Stimulated activated CD8-positive, alpha-beta memory T cell treated with anti-CD3 and anti-CD28 coated beads, Interleukin-4, amount 100 ng/mL, for 24 hours (primary cell): ENCODE measurements around the gene VEGFA.

Source experiments
- DNase-seq: peaks from one replicate; pipeline ENCODE4 v3.0.0-alpha.2; 2020; ENCODE audit warnings: low read depth

VEGFA gene

GRCh38 chr6:43738877-43739641 is 31.0 kb upstream of the VEGFA start:
- no peak for DNase-seq

DNA sequence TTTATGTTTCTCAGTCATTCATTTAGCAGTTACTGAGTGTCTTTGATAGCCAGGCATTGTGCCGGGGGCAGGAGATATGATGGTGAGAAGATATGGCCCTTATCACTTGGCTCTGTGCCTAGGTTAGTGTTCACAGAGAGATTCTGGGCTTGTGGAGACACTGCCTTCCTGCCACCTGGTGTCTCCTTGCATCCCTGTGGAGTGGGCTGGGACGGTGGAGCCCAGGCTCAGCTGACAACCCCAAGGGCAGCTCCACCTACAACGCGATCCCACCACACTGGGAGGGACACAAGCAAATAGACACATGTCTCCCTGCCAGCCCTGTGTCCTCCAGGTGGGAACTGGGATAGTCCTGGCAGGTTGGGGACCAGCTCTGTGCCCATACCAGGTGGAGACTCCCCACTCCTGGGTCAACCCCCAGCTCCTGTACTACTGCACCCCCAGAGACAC is 30.3 kb upstream of the VEGFA start:
- no peak for DNase-seq

GRCh38 chr6:43740321-43740960 is 29.6 kb upstream of the VEGFA start:
- DNase-seq, result no peak

- no peak for DNase-seq
These were observed 28.8 kb upstream of the VEGFA start for GRCh38 chr6:43740961-43741764.

GRCh38 chr6:43741829-43742228 is 28.2 kb upstream of the VEGFA start:
- no peak for DNase-seq

- DNase-seq, result no peak
These were observed 27.7 kb upstream of the VEGFA start for GRCh38 chr6:43742285-43742684.

DNA sequence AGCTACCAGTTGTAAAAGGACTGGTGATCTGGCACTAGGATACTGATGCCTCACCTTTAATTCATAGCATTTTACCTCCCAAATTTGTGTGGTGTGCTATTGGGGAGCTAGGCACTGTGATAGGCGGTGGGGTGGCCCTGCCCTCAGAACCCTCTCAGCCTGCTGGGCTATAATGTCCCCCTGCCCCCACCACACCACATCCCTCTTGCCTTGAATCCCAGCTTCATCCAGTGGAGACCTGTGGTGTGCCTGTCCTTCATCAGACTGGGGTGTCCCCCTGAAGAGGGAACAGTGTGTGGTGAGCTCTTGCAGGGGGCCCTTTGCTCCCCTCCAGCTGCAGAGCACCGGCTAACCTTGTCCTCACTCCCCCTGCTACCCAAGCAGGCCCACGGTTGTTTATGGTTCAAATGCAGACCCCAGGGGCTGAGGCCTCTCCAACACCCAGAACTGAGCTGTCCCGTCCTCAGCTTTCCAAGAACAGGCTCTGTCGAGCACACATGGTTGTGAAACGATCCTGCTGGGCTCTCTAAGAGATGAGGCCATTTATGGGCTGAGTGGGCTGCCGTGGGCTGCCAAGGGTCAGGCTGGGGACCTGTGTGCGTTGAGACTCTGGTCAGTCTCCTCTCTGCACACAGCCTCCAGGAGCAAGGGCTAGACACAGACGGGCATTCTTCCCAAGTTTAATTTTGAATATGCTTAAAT is 26.9 kb upstream of the VEGFA start:
- no peak for DNase-seq

DNA sequence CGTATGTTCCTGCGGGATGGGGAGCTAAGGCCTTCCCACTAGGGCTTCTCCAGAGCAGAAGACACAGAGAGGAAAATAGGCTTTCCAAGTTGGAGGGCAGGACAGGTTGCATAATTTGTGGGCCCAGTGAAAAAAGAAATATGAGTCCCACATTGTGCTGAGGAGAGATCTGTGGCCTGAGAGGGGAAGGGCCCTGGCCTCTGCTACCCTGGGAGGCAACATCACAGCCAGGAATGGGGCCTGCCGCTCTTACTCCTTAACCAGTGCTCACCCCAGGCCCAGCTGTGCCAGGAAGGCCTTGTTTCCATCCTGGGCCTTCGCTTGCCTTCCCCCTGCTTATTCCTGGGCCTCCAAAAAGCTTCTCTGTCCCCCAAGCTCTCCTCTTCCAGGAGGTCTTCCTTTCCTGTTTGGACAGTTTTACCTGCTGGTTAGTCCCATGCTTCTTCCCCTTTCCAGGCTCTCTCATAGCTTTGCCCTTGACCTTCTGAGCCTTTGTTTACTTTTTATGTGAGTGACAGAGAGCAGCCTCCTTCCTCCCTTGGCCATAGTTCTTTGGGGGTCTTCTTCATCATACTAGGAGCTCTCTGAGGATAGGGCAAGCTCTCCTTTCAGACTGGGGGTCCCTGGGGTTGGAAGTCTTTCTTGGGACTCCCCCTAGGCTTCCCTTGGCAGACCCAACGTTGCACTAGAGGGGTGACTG is 26.2 kb upstream of the VEGFA start:
- no peak for DNase-seq

DNA sequence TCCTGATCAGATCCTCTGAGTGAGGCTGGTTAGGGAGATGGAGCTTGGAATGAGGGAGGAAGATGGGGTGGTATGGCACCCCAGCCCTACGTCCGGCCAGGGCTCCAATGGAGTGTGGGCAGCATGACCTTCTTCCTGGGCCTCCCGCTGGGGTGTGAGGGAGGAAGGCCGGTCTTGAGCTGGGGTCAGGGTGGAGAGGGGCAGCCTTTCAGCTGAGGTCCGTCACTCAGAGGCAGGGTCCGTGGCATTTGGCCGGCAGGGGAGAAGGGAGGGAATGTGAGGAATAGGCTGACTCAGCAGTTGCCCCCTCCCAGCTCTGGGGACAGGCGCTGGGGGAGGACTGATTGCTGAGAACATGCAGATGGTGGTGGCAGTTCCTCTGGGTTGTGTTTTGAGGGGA is 25.5 kb upstream of the VEGFA start:
- no peak for DNase-seq

- DNase-seq, result no peak
These were observed 24.9 kb upstream of the VEGFA start for GRCh38 chr6:43744931-43745727.

- DNase-seq, result no peak
These were observed 23.9 kb upstream of the VEGFA start for GRCh38 chr6:43746071-43746470.

DNA sequence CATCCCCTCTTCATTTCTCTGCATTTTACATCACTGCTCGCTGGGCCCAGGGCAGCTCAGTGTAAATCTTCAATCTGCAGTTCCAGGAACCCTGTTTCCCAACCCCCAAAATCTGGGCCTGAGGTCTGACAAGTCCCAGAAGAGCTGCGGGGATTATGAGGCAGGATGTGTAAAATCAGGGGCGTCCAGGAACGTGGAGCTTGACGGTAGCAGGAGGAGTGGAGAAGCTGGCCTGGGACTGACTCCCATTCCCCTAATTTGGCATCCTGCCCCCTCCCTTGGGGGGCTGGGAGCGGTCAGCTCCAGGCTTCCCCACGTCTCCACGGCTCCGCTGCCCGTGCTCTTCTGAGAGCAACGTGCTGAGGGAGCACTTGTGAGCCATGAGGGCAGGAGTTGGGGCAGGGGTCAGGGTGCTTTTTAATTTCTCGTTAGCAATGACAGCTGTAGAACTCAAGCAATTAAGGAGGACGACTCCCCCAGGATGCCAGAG is 23.4 kb upstream of the VEGFA start:
- no peak for DNase-seq

DNA sequence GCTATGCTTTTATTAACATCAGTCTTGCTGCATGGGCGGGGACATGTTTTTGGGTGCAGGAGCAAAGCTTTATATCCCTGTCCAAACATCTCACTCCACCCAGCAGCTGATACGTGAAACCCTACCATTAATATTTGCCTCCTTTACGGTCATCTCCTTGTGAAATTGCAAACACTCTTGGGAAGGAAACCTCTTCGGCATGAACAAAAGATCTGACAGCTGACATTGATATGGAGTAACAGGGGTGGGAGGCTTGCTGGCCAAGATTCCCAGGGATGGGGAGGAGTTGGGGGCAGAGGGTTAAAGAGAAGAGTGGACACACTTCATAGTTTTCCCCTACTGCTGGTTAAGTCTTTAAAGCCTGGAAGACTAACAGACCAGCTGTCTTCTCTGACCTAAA is 22.2 kb upstream of the VEGFA start:
- DNase-seq, result no peak

- no peak for DNase-seq
These were observed 21.2 kb upstream of the VEGFA start for GRCh38 chr6:43748765-43749164.

- no peak for DNase-seq
These were observed 20.6 kb upstream of the VEGFA start for GRCh38 chr6:43749461-43749860.

DNA sequence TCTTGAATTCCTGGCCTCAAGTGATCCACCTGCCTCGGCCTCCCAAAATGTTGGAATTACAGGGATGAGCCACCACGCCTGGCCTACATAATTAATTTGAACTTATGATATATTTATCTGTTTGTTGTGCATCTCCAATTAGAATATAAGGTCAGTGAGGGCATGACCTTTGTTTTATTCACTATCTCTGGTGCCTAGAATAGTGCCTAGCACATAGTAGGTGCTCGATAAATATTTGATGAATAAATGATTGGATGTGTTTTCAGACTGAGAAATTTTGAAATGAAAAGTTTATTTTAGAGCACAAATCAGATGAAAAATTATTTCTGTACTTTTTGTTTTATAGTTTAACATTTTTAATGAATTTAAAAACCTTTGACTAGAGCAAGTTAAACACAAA is 19.4 kb upstream of the VEGFA start:
- DNase-seq, result no peak

GRCh38 chr6:43753570-43754183 is 16.3 kb upstream of the VEGFA start:
- no peak for DNase-seq

- no peak for DNase-seq
These were observed 11.9 kb upstream of the VEGFA start for GRCh38 chr6:43757966-43758616.

- no peak for DNase-seq
These were observed 11.4 kb upstream of the VEGFA start for GRCh38 chr6:43758617-43759050.
